Uterus (tissue), 2 donors: ENCODE results near the gene RUNX1.

Experiments
- POLR2A ChIP-seq, 2 donors: fragments of 450-650 bp; IDR thresholded peaks; one replicate each; pipeline ENCODE4 v1.6.1; 2016; ENCODE audit warnings: antibody characterized with exemption in 2 of 2, mild to moderate bottlenecking in 1 of 2, moderate library complexity in 1 of 2
- TF ChIP-seq, protein P1 (sequence below), 4 experiments: fragments of 200-600 bp in 2 of 4; fragments of 450-650 bp in 2 of 4; sonication (generic) in 2 of 4; IDR thresholded peaks; one replicate each; pipeline ENCODE4 v1.5.1; 2016 to 2019; ENCODE audit warnings: antibody characterized with exemption in 4 of 4, mild to moderate bottlenecking in 2 of 4, moderate library complexity in 1 of 4

DNA sequence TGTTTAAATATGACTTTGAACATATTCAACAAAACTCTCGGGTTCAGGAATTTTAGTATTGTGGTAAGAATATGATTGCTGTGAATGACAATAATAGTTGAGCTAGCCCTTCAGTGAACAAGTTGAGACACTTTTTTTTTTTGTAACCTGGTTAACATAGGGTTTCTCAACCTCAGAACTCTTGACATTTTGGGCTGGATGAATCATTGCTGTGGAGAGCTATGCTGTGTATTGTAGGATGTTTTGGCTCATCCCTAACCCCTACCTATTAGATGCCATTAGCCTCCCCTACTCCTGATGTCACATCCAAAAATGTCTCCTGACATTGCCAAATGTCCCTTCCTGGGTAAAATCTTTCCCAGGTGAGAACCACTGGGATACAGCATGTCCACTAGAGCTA is 113.7 kb downstream of the RUNX1 start:
- TF ChIP-seq, protein P1, sequence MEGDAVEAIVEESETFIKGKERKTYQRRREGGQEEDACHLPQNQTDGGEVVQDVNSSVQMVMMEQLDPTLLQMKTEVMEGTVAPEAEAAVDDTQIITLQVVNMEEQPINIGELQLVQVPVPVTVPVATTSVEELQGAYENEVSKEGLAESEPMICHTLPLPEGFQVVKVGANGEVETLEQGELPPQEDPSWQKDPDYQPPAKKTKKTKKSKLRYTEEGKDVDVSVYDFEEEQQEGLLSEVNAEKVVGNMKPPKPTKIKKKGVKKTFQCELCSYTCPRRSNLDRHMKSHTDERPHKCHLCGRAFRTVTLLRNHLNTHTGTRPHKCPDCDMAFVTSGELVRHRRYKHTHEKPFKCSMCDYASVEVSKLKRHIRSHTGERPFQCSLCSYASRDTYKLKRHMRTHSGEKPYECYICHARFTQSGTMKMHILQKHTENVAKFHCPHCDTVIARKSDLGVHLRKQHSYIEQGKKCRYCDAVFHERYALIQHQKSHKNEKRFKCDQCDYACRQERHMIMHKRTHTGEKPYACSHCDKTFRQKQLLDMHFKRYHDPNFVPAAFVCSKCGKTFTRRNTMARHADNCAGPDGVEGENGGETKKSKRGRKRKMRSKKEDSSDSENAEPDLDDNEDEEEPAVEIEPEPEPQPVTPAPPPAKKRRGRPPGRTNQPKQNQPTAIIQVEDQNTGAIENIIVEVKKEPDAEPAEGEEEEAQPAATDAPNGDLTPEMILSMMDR (IDR thresholded peaks at IDR 0.05), result no peak
- no peak for TF ChIP-seq POLR2A (IDR thresholded peaks at IDR 0.05)
